HG03558 (cell line): ENCODE measurements around the gene ZNF627.
"Not testable (repeated sequence)": the region's sequence is repeated elsewhere in the genome, so short reads cannot be mapped to it uniquely, and the experiment has no call there.

Source experiments
- ATAC-seq: cut with Tn5 transposase; IDR thresholded peaks from one replicate; pipeline ENCODE4 v1.9.1; 2021; ENCODE audit warnings: moderate number of reproducible peaks; ENCODE audit not compliant: unreplicated experiment; ENCODE audit errors: extremely low read depth

ZNF627 gene

DNA sequence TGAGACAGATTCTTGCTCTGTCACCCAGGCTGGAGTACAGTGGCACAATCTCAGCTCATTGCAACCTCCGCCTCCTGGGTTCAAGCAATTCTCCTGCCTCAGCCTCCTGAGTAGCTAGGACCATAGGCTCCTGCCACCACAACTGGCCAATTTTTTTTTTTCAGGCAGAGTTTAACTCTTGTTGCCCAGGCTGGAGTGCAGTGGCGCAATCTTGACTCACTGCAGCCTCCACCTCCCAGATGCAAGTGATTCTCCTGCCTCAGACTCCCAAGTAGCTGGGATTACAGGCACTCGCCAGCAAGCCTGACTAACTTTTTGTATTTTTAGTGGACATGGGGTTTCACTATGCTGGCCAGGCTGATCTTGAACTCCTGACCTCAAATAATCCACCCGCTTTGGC lies 23.5 kb upstream of the ZNF627 start:
- not testable (repeated sequence) for ATAC-seq

DNA sequence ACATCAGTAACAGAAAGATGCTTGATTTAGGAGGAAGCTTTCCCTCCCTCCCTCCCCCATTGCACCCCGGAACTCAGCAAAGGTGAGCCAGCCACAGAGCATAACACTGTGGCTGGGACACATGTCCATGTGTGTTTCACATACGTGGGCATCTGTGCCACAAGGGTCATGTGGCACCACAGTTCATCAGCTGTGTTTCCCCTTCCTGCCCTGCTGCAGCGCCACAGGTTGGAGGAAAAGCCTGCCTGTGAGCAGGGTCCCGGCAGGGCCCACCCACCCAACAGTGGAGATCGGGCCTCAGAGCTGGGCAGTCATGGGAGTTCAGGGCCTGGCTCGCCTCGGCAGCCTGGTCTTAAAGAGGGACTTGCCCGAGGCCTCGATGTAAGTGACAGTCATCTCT lies 22.6 kb upstream of the ZNF627 start:
- no peak for ATAC-seq

DNA sequence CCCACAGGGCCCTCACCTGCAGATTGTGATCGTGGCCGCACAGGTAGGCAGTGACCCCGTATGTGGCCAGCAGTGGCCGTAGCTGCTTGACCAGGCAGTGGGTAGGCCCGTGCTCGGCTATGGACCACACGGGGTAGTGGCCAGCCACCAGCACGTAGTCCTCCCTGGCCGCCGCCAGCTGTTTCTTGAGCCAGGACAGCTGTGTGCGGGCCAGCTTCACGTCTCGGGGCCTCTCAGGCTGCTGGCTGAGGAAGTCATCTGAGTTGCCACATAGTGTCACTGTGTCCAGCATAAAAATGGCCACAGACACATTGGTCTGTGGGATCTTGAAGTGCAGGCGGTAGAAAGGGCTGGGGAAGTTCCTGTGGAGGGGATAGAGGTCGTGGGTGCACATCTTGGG lies 21.1 kb upstream of the ZNF627 start:
- no peak for ATAC-seq

DNA sequence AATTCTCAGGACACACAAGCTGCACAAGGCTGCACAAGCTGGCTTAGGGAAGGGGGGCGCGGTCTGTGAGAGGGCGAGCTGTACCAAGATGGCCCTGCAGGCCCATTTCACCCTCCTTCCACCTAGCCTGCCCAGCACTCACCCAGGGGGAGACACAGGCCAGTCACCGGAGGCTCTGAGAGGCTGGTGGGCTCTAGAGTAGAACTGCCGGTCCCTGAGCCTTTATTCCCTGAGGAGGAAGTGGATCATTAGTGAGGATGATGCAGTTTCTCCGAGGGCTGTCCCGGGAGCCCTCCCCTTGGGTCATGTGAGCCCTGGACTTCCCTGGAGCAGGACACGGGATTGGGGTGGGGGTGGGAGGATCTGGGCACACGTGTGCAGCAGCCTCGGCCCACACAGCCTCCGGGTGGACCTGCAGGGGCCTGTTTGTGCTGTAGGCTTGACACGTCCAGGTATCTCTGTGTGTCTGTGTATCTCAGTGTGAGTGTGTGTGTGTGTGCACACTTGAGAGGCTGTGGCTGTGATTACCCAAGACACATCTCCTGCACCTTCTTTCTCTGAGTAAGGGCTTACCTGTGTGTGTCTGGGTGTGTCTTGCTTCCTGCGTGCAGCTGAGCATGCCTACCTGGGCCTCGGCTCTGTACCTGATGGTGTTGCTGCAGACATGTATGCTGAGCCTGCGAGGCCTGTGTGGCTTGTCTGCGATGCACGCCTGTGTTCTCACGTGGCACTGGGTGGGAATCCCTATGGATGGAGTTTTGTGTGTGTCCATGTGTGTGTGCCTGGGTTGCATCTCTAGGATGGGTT lies 19.6 kb upstream of the ZNF627 start, which contains the start of gene ACP5:
Gene ACP5 (minus strand): TSS at position 195 of the 807 bp plus-strand sequence. CDS start 328 bp downstream, outside the sequence.
- ATAC-seq, result no peak

DNA sequence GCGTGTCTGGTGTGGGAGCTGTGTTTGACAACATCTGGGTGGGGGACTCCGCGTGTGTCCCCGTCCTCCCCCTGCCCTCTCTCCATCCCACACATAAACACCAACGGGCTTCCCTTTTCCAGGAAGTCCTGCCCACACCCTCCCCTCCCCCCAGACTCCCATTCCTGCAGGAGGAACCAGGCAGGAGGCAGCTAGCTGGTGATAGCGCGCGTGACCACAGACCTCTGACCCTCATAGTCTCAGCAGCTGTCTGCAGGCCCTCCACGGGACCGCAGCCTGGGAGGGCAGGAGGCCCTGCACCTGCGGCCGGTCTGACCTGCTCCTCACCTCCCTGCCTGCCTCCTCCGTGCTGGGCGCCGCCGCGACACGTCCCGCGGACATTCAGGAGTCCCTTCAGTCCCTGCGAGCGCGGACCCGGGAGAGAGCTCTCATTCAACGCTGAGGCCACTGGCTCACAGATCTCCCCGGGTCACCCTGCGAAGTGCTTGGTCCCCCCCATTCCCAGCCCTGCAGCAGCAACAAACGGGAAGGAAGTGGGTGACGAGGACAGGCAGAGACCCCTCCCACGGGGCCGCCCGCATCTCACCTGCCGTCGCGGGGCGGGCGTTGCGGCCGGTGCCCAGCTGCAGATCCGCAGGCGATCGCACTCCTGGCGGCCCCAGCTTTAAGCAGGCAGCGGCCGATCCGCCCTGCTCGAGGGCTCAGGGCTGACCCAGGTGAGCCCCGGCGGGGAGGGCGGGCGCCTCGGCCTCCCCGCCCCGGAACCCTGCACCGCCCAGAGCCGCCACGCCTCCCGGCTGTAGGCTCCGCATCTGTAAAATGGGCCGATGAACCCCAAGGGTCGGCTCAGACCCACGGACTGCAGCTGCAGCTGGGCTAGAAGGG lies 18.8 kb upstream of the ZNF627 start:
- ATAC-seq, result no peak

DNA sequence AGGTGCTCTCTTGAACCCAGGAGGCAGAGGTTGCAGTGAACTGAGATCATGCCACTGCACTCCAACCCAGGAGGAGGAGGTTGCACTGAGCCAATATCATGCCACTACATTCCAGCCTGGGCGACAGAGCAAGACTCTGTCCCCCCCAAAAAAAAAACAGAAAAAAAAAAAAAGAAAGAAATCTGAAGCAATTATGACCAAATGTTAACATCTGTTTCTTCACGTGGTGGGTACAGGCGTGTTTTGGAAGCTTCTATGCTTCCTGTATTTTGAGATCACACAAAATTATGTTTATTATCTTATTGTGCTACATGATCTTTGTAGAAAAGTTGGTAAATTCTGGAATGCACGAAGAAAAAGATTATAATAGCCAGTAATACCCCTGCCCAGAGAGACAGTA lies 17.2 kb upstream of the ZNF627 start:
- no peak for ATAC-seq

DNA sequence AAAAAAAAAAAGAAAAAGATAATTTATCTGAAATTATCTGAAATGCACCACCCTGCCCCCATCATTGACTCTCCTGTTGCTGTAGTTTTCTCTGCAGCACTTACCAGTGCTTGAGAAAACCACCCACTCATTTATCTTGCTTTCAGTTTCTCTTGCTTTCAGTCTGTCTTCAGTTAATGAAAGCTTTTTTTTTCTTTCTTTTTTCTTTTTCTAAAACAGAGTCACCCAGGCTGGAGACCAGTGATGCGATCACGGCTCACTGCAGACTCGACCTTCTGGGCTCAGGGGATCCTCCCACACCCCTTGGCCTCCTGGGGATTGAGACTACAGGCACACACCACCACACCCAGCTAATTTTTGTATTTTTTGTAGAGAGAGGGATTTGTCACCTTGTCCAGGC lies 15.5 kb upstream of the ZNF627 start:
- peak; percentile 68 for ATAC-seq

DNA sequence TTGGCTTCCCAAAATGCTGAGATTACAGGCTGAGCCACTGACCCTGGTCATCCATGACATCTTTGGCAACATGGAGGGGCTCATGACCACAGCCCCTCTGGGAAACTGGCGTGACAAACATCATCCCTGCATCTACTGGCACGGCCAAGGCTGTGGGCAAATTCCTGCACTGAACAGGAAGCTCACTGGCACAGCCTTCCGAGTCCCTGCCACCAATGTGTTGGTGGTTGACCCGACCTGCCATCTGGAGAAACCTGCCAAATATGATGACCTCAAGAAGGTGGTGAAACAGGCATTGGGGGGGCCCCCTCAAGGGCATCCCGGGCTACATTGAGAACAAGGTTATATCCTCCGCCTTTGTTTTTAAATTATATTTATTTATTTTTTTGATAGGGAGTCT lies 11.0 kb upstream of the ZNF627 start:
- ATAC-seq, result no peak

DNA sequence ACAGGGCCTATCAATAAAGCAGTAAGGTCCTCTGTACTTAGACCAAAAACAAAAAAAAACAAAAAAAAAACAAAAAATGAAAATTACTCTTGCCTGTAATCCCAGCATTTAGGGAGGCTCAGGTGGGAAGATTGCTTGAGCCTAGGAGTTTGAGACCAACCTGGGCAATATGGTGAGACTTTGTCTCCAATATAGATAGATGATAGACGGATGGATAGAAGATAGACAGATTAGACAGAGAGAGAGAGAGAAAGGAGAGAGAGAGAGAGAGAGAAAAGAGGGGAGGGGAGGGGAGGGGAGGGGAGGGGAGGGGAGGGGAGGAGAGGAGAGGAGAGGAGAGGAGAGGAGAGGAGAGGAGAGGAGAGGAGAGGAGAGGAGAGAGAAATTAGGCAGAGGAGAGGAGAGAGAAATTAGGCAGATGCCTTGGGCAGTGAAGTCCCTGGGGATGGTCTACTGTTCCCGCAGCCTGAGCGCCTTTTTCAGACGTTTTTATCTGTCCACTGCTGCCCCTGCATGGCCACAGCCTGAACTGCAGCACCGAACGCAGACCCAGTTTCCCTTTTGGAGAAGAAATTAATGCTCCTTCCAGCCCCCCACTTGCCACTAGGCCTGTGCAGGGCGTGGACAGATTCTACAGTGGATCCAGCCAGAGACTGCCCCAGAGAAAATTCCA lies 9.8 kb upstream of the ZNF627 start:
- no peak for ATAC-seq

DNA sequence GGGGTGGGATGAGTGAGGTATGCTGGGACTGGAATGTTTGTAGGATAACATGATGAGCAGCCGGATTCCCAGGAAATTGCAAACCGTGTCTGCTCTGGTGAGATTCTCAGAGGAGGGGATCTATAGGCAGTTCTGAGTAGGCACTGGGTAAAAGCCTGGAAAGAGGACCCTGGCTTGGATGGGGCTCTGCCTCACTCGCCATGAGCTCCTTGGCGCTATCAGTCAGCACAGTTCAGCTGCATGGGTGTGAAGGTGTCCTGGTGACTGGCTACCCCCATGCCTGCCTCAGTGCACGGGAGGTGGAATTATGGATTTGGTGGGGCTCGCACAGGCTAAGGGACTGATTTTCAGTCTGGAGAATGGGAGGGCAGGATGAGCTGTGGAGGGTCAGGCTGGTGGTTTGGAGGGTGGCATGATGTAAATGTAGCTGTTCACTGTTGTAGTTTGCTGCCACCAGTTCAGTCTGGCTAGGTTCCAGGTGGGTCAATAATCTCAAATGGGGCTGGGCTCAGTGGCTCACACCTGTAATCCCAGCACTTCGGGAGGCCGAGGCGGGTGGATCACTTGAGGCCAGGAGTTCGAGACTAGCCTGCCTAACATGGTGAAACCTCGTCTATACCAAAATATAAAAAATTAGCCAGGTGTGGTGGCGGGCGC lies 9.2 kb upstream of the ZNF627 start:
- ATAC-seq, result no peak

DNA sequence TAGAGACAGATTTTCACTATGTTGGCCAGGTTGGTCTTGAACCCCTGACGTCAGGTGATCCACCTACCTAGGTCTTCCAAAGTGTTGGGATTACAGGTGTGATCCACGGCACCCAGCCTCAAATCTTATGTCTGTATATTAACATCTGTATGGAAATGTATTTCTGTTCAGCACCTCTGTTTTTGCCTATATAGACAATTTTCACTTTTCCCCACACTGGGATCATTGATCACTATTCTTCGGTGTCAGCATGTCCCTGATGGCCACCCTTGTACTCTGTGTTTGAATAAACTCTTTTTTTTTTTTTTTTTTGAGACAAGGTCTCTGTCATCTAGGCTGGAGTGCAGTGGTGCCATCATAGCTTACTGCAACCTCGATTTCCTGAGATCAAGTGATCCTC lies 3.2 kb upstream of the ZNF627 start:
- no peak for ATAC-seq

DNA sequence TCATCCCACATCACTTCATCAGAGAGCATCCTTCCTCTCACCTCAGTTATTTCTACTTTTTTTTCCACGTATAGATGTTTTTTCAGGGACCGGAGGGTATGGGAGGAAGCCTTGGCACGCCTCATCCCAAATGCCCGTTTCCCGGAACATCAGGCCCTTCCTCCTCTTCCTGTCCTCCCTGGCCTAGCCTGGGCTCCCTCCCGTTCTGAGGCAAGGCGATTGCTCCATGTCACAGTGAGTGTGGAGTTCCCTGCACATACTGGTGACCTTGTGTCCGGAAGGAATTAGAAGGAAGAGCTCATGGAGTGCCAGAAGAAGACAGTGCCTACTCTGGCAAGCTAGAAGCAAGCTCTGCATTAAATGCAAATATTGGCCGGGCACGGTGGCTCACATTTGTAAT lies 1.1 kb upstream of the ZNF627 start:
- ATAC-seq, result no peak

DNA sequence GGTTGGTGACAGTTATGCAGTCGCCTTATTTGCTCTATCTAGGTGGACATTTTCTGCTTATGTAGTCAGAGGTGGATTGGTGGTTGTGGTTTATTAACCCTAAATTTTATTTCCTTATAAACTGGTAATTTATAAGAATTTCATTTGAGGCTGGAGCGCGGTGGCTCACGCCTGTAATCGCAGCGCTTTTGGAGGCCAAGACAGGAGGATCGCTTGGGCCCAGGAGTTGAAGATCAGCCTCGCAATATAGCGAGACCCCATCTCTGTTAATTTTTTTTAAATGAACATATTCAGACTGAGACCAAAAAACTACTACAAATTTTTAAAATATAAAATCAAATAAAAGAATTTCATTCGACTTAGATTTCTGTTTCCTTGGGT lies 810 bp downstream of the ZNF627 start:
- ATAC-seq, result no peak

DNA sequence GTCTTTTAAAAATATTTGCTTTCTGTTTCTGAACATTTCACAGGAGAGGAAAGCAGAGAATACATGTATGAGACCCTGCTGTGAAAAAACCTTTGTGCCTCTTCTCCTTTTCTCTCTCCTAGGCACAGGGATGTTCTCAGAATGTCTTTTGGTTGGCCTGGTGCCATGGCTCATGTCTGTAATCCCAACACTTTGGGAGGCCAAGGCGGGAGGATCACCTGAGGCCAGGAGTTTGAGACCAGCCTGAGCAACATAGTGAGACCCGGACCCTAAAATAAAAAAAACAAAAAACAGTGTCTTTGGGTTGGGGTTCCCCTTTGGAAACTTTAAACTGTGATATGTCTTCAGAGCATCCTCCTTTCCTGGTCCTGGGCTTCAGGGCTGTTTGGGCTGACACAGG lies 1.5 kb downstream of the ZNF627 start:
- no peak for ATAC-seq

DNA sequence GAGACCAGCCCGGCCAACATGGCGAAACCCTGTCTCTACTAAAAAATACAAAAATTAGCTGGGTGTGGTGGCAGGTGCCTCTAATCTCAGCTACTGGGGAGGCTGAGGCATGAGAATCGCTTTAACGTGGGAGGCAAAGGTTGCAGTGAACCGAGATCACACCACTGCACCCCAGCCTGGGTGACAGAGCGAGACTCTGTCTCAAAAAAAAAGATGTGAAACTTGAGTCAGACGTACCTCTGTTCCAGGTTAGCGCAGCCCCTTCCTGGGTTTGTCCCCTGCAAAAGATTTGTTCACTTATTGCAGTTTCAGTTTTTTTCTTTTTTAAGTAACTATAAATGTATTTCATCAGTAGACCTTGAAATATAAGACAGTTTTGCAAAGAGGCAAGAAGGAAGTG lies 2.4 kb downstream of the ZNF627 start:
- not testable (repeated sequence) for ATAC-seq

DNA sequence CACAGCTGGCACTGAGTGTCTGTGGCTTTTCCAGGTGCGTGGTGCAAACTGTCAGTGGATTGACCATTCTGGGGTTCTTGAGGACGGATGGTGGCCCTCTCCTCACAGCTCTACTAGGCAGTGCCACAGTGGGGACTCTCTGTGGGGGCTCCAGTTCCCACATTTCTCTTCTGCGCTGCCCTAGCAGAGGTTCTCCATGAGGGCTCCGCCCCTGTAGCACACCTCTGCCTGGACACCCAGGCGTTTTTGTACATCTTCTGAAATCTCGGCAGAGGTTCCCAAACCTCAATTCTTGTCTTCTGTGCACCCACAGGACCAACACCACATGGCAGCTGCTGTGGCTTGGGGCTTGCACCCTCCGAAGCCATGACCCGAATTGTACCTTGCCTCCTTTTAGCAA lies 9.2 kb downstream of the ZNF627 start:
- ATAC-seq, result no peak

DNA sequence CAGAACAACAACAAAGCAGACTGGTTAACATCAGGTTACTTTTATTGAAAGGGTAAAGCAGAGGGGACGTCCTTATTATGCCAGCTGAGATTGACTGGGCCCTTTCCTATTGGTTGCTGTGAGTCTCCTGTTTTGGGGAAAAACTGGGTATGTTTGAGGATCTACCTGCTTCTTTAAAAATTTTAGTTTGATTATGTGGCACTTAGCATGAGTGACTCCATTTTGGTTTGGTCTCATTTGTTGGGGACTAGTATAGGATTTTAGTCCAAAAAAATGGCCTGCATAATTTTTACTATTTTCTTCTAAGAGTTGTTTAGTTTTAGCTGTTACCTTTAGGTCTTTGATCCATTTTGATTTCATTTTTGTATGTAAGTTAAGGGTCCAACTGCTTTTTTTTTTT lies 14.4 kb downstream of the ZNF627 start:
- ATAC-seq, result no peak

DNA sequence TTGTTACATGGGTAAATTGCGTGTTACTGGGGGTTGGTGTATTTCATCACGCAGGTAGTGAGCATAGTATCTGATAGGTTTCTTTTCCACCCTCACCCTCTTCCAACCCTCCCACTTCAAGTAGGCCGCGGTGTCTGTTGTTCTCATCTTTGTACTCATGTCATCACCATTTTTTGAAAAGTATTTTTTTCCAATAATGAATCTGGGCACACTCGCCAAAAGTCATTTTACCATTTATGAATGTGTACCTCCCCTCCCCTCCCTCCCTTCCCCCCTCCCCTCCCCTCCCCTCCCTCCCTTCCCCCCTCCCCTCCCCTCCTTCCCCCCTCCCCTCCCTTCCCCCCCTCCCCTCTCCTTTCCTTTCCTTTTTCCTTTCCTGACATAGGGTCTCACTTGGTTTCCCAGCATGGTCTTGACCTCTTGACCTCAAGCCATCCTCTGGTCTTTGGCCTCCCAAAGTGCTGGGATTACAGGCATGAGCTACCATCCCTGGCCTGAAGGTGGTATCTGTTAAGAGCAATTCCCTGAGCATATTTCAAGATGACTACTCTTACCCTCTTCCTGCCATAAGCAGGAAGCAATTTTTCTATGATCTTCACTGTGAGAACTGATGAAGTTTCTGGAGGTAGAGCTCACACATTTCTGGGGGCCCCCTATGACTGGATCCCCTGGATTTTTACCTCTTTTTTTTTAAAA lies 15.7 kb downstream of the ZNF627 start:
- no peak for ATAC-seq

DNA sequence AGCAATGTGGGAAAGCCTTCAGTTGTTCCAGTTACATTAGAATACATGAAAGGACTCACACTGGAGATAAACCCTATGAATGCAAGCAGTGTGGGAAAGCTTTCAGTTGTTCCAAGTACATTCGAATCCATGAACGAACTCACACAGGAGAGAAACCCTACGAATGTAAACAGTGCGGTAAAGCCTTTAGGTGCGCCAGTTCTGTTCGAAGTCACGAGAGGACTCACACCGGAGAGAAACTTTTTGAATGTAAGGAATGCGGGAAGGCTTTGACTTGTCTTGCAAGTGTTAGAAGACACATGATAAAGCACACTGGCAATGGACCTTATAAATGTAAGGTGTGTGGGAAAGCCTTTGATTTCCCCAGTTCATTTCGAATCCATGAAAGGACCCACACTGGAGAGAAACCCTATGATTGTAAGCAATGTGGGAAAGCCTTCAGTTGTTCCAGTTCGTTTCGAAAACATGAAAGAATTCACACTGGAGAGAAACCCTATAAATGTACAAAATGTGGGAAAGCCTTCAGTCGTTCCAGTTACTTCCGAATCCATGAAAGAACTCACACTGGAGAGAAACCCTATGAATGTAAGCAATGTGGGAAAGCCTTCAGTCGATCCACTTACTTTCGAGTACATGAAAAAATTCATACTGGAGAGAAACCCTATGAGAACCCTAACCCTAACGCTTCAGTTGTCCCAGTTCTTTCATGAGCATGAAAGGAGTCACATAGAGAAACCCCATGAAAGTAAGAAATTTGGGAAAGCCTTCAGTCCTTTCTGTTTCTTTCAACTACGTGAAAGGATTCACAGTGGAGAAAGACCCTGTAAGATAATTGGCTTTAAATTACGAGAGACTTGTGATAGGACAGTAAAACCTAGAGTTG lies 20.1 kb downstream of the ZNF627 start:
- no peak for ATAC-seq
